Liver (tissue), 9 donors: ENCODE data around the gene PPM1D. TPM values are rescaled to one million over a fixed set of nuclear protein-coding genes. Genes with fewer than 3 reads are reported as not detected.

Source experiments
- DNase-seq: peaks from one replicate; pipeline ENCODE4 v3.0.0-alpha.2; 2017; ENCODE audit warnings: low spot score
- H3K27ac ChIP-seq, 2 donors: one replicate each; pipeline ENCODE4 v1.7.0; 2013; ENCODE audit warnings: inconsistent platforms in 2 of 2, low read length in 2 of 2, control low read depth in 1 of 2, low read depth in 1 of 2, mild to moderate bottlenecking in 1 of 2
- H3K27me3 ChIP-seq, 4 donors: one replicate each; pipeline versions ENCODE4 v1.6.1 to v1.7.0; 2013; ENCODE audit warnings: low read length in 3 of 4, inconsistent platforms in 1 of 4, mild to moderate bottlenecking in 1 of 4, moderate library complexity in 1 of 4; ENCODE audit not compliant: control insufficient read depth in 4 of 4, insufficient read depth in 4 of 4
- H3K36me3 ChIP-seq, 4 donors: one replicate each; pipeline versions ENCODE4 v1.6.1 to v1.7.0; 2013; ENCODE audit warnings: low read length in 3 of 4, mild to moderate bottlenecking in 3 of 4, low read depth in 1 of 4, moderate library complexity in 1 of 4; ENCODE audit not compliant: control insufficient read depth in 4 of 4, insufficient read depth in 3 of 4
- H3K4me1 ChIP-seq, 4 donors: one replicate each; pipeline versions ENCODE4 v1.6.1 to v1.7.0; 2013; ENCODE audit warnings: low read length in 3 of 4, mild to moderate bottlenecking in 3 of 4, moderate library complexity in 1 of 4; ENCODE audit not compliant: control insufficient read depth in 4 of 4, insufficient read depth in 4 of 4
- H3K4me3 ChIP-seq, 3 donors: one replicate each; pipeline versions ENCODE4 v1.6.1 to v1.7.0; 2013; ENCODE audit warnings: low read length in 3 of 3, control low read depth in 1 of 3, low read depth in 1 of 3, mild to moderate bottlenecking in 1 of 3
- H3K9ac ChIP-seq, 2 donors: one replicate each; pipeline ENCODE4 v1.7.0; 2013; ENCODE audit warnings: low read length in 2 of 2, mild to moderate bottlenecking in 2 of 2, moderate library complexity in 2 of 2, control low read depth in 1 of 2, low read depth in 1 of 2
- H3K9me3 ChIP-seq, 4 donors: one replicate each; pipeline versions ENCODE4 v1.6.1 to v1.7.0; 2013; ENCODE audit warnings: low read length in 3 of 4; ENCODE audit not compliant: control insufficient read depth in 4 of 4
- CTCF ChIP-seq: fragments of 150-350 bp; IDR thresholded peaks from 2 replicates; pipeline ENCODE4 v1.5.1; 2017; ENCODE audit warnings: improper control_type of control experiment, low read depth, low read length; ENCODE audit not compliant: missing input control
- EGR1 ChIP-seq, 2 donors: IDR thresholded peaks; 2 replicates each; pipeline ENCODE4 v1.6.1; 2016 to 2018; ENCODE audit warnings: antibody characterized with exemption in 2 of 2, low read depth in 2 of 2
- FOXA1 ChIP-seq: IDR thresholded peaks from 2 replicates; pipeline ENCODE4 v1.6.1; 2016; ENCODE audit warnings: antibody characterized with exemption
- FOXA2 ChIP-seq: IDR thresholded peaks from 2 replicates; pipeline ENCODE4 v1.6.1; 2016; ENCODE audit warnings: antibody characterized with exemption
- GABPA ChIP-seq, 2 donors: IDR thresholded peaks in 1 of 2; conservative IDR thresholded peaks in 1 of 2; 2 replicates each; pipeline ENCODE4 v1.6.1; 2016; ENCODE audit warnings: antibody characterized with exemption in 2 of 2, mild to moderate bottlenecking in 1 of 2, moderate library complexity in 1 of 2
- HNF4A ChIP-seq, 2 donors: conservative IDR thresholded peaks; 2 replicates each; pipeline ENCODE4 v1.6.1; 2016; ENCODE audit warnings: antibody characterized with exemption in 2 of 2, mild to moderate bottlenecking in 2 of 2
- HNF4G ChIP-seq: IDR thresholded peaks from 2 replicates; pipeline ENCODE4 v1.6.1; 2016; ENCODE audit warnings: antibody characterized with exemption
- JUND ChIP-seq, 2 donors: IDR thresholded peaks; 2 replicates each; pipeline ENCODE4 v1.6.1; 2016; ENCODE audit warnings: antibody characterized with exemption in 2 of 2
- MAX ChIP-seq: IDR thresholded peaks from 2 replicates; pipeline ENCODE4 v1.6.1; 2016; ENCODE audit warnings: antibody characterized with exemption
- NR2F2 ChIP-seq: IDR thresholded peaks from 2 replicates; pipeline ENCODE4 v1.6.1; 2016; ENCODE audit warnings: antibody characterized with exemption
- RAD21 ChIP-seq, 2 donors: IDR thresholded peaks; 2 replicates each; pipeline ENCODE4 v1.6.1; 2016; ENCODE audit warnings: antibody characterized with exemption in 2 of 2, mild to moderate bottlenecking in 2 of 2
- REST ChIP-seq: IDR thresholded peaks from 2 replicates; pipeline ENCODE4 v1.6.1; 2016; ENCODE audit warnings: antibody characterized with exemption, mild to moderate bottlenecking
- RXRA ChIP-seq, 2 donors: IDR thresholded peaks; 2 replicates each; pipeline ENCODE4 v1.6.1; 2017 to 2018; ENCODE audit warnings: antibody characterized with exemption in 2 of 2, mild to moderate bottlenecking in 1 of 2
- SP1 ChIP-seq: IDR thresholded peaks from 2 replicates; pipeline ENCODE4 v1.6.1; 2018; ENCODE audit warnings: antibody characterized with exemption, mild to moderate bottlenecking
- TAF1 ChIP-seq: conservative IDR thresholded peaks from 2 replicates; pipeline ENCODE4 v1.6.1; 2016; ENCODE audit warnings: antibody characterized with exemption, mild to moderate bottlenecking
- YY1 ChIP-seq: IDR thresholded peaks from 2 replicates; pipeline ENCODE4 v1.6.1; 2016; ENCODE audit warnings: antibody characterized with exemption, mild to moderate bottlenecking
- ZBTB33 ChIP-seq: IDR thresholded peaks from 2 replicates; pipeline ENCODE4 v1.6.1; 2016; ENCODE audit warnings: antibody characterized with exemption
- WGBS: extraction: QIAGEN DNeasy Blood & Tissue Kit; methylation state at CpG from one replicate; pipeline ENCODE4 v1.1.7; 2013; 5-methylcytosine and 5-hydroxymethylcytosine counted together
- polyA plus RNA-seq, 2 donors: library from polyadenylated mRNA; stranded (reverse) in 1 of 2; unstranded in 1 of 2; fragments of 200-250 nt in 1 of 2; fragments of >200 nt in 1 of 2; fragmentation: Nextera tagmentation in 1 of 2; extraction: Ambion mirVana in 1 of 2; gene quantifications; one replicate each; pipeline versions ENCODE4 v1.2.1 to v1.2.3, GENCODE V29; 2013 to 2015
- total RNA-seq, 2 donors: library from RNA; depleted of rRNA; stranded (reverse); fragments of >200 nt; gene quantifications; one replicate each; pipeline ENCODE4 v1.2.3, GENCODE V29; 2014
- donor health status: healthy.
- donor health status: healthy.
- donor health status: healthy.
- donor health status: healthy.
- donor health status: healthy.

PPM1D gene
- total and polyA plus RNA-seq, 4 donors, result 2.0 to 8.7 (median 5.0) TPM

GRCh38 chr17:60646701-60647100 is 46.7 kb downstream of the PPM1D start:
- Histone ChIP-seq H3K27me3 (no peaks in the 10 kb centered on the region), H3K27ac (no peak overlapping the region), H3K4me1 (no peaks in the 10 kb centered on the region), H3K9ac (no peak overlapping the region), H3K36me3 (peaks cover 0 to 10% (median 0%) of the 10 kb centered on the region in 4 donors), H3K4me3 (no peak overlapping the region), H3K9me3 (no peaks in the 10 kb centered on the region)
- no peak for DNase-seq
- TF ChIP-seq GABPA (IDR thresholded peaks at IDR 0.05 in 1 of 2, conservative IDR thresholded peaks at IDR 0.05 in 1 of 2) (no peak), HNF4A (conservative IDR thresholded peaks at IDR 0.05) (no peak), REST (no peak), TAF1 (no peak), YY1 (no peak), RXRA (IDR thresholded peaks at IDR 0.05) (no peak), FOXA1 (no peak), CTCF (no peak), JUND (IDR thresholded peaks at IDR 0.05) (no peak), RAD21 (IDR thresholded peaks at IDR 0.05) (no peak)
- 88% methylated on average over 3 of the region's 3 CpGs for WGBS

- no peaks in the 10 kb centered on the region for H3K4me1 ChIP-seq
- 83% methylated on average over 1 of the region's 1 CpG for WGBS
- no peak overlapping the region for H3K4me3 ChIP-seq
- H3K27ac ChIP-seq, result no peak overlapping the region
- H3K9me3 ChIP-seq, result no peaks in the 10 kb centered on the region
- no peak overlapping the region for H3K9ac ChIP-seq
- DNase-seq, result no peak
- H3K27me3 ChIP-seq, result no peaks in the 10 kb centered on the region
- no peak for TF ChIP-seq FOXA1
- TF ChIP-seq RXRA (IDR thresholded peaks at IDR 0.05), result no peak
- TF ChIP-seq RAD21 (IDR thresholded peaks at IDR 0.05), result no peak
- TF ChIP-seq SP1, result no peak
- no peak for TF ChIP-seq FOXA2
- TF ChIP-seq CTCF, result no peak
- no peak for TF ChIP-seq HNF4A (conservative IDR thresholded peaks at IDR 0.05)
- no peak for TF ChIP-seq EGR1 (IDR thresholded peaks at IDR 0.05; ENCODE audit: low read depth in 2 of 2)
- no peak for TF ChIP-seq REST
- no peak for TF ChIP-seq YY1
- no peak for TF ChIP-seq MAX
- no peak for TF ChIP-seq GABPA (IDR thresholded peaks at IDR 0.05 in 1 of 2, conservative IDR thresholded peaks at IDR 0.05 in 1 of 2)
- TF ChIP-seq NR2F2, result no peak
- TF ChIP-seq HNF4G, result no peak
- TF ChIP-seq JUND (IDR thresholded peaks at IDR 0.05), result no peak
- no peak for TF ChIP-seq ZBTB33
- H3K36me3 ChIP-seq, result peaks cover 0 to 10% (median 0%) of the 10 kb centered on the region in 4 donors
Measured at GRCh38 chr17:60647705-60648104, 47.7 kb downstream of the PPM1D start.
